ENCODE measurements around the gene SMARCD3. TPM values are rescaled to one million over a fixed set of nuclear protein-coding genes. Genes with fewer than 3 reads are reported as not detected.
A peak's percentile ranks its signal among the peaks of the same experiment; 100 is the strongest.

The SMARCD3 gene
- 25.8 TPM for polyA plus RNA-seq (2013, experiment 1 of 4)
- 22.5 TPM for polyA plus RNA-seq (2013, experiment 2 of 4)
- 22.3 TPM for polyA plus RNA-seq (2013, experiment 3 of 4)
- polyA plus RNA-seq (2013, experiment 4 of 4), result 26.7 TPM

DNA sequence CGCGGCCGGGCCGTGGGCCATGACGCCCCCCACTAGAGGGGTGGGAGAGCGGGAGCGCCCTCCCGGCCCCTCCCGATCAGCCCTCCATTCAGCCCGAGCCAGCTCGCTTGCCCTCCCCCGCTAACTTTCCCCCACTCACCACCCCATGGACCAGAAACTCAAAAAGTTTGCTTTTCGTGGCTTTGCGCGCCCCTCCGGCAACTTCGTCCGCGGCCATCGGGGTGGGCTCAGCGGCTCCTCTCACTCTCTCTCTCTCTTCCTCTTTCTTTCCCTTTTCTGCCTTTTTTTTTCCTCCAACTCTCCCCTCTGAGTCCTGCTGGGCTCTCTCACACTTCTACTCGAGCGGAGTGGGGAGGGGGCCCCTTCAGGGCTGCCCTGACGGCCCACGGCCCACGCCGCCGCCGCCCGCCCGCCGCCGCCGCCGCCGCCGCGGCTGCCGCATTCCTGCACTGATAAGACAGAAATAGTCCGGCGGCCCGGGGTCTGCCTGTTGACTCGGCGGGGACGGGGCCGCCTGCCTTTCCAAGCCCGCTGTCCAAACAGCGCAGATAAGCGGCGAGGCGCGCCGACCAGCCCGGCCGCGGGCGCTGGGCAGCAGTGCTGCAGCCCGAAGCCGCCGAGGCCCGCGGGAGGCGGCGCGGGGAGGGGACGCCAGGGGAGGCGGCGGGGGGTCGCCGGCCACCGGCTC lies at the start of gene SMARCD3:
Gene SMARCD3 (minus strand): TSS at position 349 of the 688 bp plus-strand sequence. CDS start 132 bp downstream, at position 217.
- Histone ChIP-seq H3K27me3 (ENCODE audit: control insufficient read depth, insufficient read depth, low read length, poor library complexity, severe bottlenecking) (peaks cover 71% of the 10 kb centered on the region), H3K9me3 (ENCODE audit: control insufficient read depth, low read length) (no peaks in the 10 kb centered on the region), H3K27ac (ENCODE audit: insufficient read depth, low read depth, low read length, poor library complexity, severe bottlenecking) (no peak within 1 kb of the TSS)

GRCh38 chr7:151296202-151296992 lies 47.9 kb upstream of the SMARCD3 start:
- H3K36me3 ChIP-seq (ENCODE audit: control insufficient read depth, insufficient read depth, low read length), result no peaks in the 10 kb centered on the region
- WGBS, 2 experiments, result 76 to 89% methylated on average over 2 of the region's 3 CpGs
- H3K27me3 ChIP-seq (ENCODE audit: control insufficient read depth, insufficient read depth, low read length, poor library complexity, severe bottlenecking), result peaks cover 14% of the 10 kb centered on the region
- H3K27ac ChIP-seq (ENCODE audit: insufficient read depth, low read depth, low read length, poor library complexity, severe bottlenecking), result no peak overlapping the region
- no peak overlapping the region for H3K4me3 ChIP-seq (ENCODE audit: insufficient read depth, low read depth, low read length)
- no peaks in the 10 kb centered on the region for H3K4me1 ChIP-seq (ENCODE audit: control insufficient read depth, insufficient read depth, low read length)
- H3K9me3 ChIP-seq (ENCODE audit: control insufficient read depth, low read length), result no peaks in the 10 kb centered on the region

More for the DNA sequence above, at the start of gene SMARCD3:
- H3K4me3 ChIP-seq (ENCODE audit: insufficient read depth, low read depth, low read length), result peak within 1 kb of the TSS; percentile 38
- 0% methylated on average over 71 of the region's 71 CpGs for WGBS, 2 experiments
- no peaks in the 10 kb centered on the region for H3K36me3 ChIP-seq (ENCODE audit: control insufficient read depth, insufficient read depth, low read length)
- H3K4me1 ChIP-seq (ENCODE audit: control insufficient read depth, insufficient read depth, low read length), result peaks cover 63% of the 10 kb centered on the region

- Histone ChIP-seq H3K4me1 (ENCODE audit: control insufficient read depth, insufficient read depth, low read length) (no peaks in the 10 kb centered on the region), H3K9me3 (ENCODE audit: control insufficient read depth, low read length) (no peaks in the 10 kb centered on the region), H3K4me3 (ENCODE audit: insufficient read depth, low read depth, low read length) (no peak overlapping the region), H3K36me3 (ENCODE audit: control insufficient read depth, insufficient read depth, low read length) (no peaks in the 10 kb centered on the region), H3K27me3 (ENCODE audit: control insufficient read depth, insufficient read depth, low read length, poor library complexity, severe bottlenecking) (peaks cover 9% of the 10 kb centered on the region), H3K27ac (ENCODE audit: insufficient read depth, low read depth, low read length, poor library complexity, severe bottlenecking) (no peak overlapping the region)
- 83% methylated on average over 3 of the region's 3 CpGs for WGBS, 2 experiments
These were observed 44.4 kb upstream of the SMARCD3 start for GRCh38 chr7:151292850-151293249.

DNA sequence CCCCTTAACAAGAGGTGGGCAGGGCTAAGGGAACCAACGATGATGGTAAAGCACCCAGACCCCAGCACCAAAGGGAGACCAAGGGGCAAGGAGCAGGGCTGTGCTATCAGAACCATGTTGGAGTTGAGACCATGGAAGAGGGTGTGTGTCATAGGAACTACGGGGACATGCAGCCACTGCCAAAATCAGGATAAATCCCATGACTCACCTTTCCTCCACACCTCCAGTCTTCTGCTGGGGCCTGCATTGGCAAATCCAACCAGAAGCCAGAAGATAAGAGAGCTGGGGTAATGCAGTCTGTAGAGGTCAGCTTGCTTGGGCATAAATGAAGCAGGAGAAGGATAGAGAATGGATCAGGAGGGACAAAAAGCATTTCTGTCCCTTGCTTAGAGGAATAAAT lies 42.7 kb upstream of the SMARCD3 start:
- H3K4me3 ChIP-seq (ENCODE audit: insufficient read depth, low read depth, low read length), result no peak overlapping the region
- H3K9me3 ChIP-seq (ENCODE audit: control insufficient read depth, low read length), result no peaks in the 10 kb centered on the region
- WGBS, 2 experiments, result 90 to 92% methylated on average over 2 of the region's 2 CpGs
- H3K27me3 ChIP-seq (ENCODE audit: control insufficient read depth, insufficient read depth, low read length, poor library complexity, severe bottlenecking), result peaks cover 9% of the 10 kb centered on the region
- H3K4me1 ChIP-seq (ENCODE audit: control insufficient read depth, insufficient read depth, low read length), result no peaks in the 10 kb centered on the region
- no peak overlapping the region for H3K27ac ChIP-seq (ENCODE audit: insufficient read depth, low read depth, low read length, poor library complexity, severe bottlenecking)
- H3K36me3 ChIP-seq (ENCODE audit: control insufficient read depth, insufficient read depth, low read length), result no peaks in the 10 kb centered on the region

DNA sequence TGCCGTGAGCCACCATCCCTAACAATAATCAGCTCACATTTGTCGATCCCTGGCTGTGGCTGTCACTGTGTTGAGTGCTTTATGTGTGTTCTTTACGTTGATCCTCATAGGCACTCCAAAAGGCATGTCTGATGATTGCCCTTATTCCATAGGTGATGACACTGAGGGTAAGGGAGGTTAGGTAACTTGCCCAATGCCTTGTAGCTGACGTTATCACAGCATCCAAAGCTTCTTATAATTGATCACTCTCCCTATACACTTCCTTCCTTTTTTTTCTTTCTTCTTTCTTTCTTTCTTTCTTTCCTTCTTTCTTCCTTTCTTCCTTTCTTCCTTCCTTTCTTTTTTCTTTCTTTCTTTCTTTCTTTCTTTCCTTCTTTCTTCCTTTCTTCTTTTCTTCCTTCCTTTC lies 41.9 kb upstream of the SMARCD3 start:
- Histone ChIP-seq H3K27ac (ENCODE audit: insufficient read depth, low read depth, low read length, poor library complexity, severe bottlenecking) (no peak overlapping the region), H3K9me3 (ENCODE audit: control insufficient read depth, low read length) (no peaks in the 10 kb centered on the region), H3K36me3 (ENCODE audit: control insufficient read depth, insufficient read depth, low read length) (no peaks in the 10 kb centered on the region), H3K4me3 (ENCODE audit: insufficient read depth, low read depth, low read length) (no peak overlapping the region), H3K27me3 (ENCODE audit: control insufficient read depth, insufficient read depth, low read length, poor library complexity, severe bottlenecking) (peaks cover 9% of the 10 kb centered on the region), H3K4me1 (ENCODE audit: control insufficient read depth, insufficient read depth, low read length) (no peaks in the 10 kb centered on the region)
- whole genome bisulfite sequencing, 2 experiments, result 83 to 87% methylated on average over 4 of the region's 4 CpGs

GRCh38 chr7:151289891-151290290 lies 41.4 kb upstream of the SMARCD3 start:
- H3K4me3 ChIP-seq (ENCODE audit: insufficient read depth, low read depth, low read length), result no peak overlapping the region
- no peak overlapping the region for H3K27ac ChIP-seq (ENCODE audit: insufficient read depth, low read depth, low read length, poor library complexity, severe bottlenecking)
- H3K27me3 ChIP-seq (ENCODE audit: control insufficient read depth, insufficient read depth, low read length, poor library complexity, severe bottlenecking), result peaks cover 7% of the 10 kb centered on the region
- H3K9me3 ChIP-seq (ENCODE audit: control insufficient read depth, low read length), result no peaks in the 10 kb centered on the region
- WGBS, 2 experiments, result 80 to 88% methylated on average over 2 of the region's 2 CpGs
- no peaks in the 10 kb centered on the region for H3K36me3 ChIP-seq (ENCODE audit: control insufficient read depth, insufficient read depth, low read length)
- H3K4me1 ChIP-seq (ENCODE audit: control insufficient read depth, insufficient read depth, low read length), result no peaks in the 10 kb centered on the region

DNA sequence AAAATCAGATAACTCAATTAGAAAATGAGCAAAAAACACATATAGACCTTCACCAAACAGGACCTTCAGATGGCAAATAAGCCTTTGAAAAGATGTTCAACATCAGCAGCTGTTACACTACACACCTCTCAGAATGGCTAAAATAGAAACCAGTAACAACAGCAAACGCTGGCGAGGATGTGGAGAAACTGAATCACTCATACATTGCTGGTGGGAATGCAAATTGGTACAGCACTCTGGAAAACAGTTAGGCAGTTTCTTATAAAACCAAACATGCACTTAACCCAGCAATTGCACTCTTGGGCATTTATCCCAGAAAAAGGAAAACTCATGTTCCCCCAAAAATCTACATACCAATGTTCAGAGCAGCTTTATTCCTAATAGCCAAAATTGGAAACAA lies 37.7 kb upstream of the SMARCD3 start:
- no peaks in the 10 kb centered on the region for H3K36me3 ChIP-seq (ENCODE audit: control insufficient read depth, insufficient read depth, low read length)
- no peak overlapping the region for H3K4me3 ChIP-seq (ENCODE audit: insufficient read depth, low read depth, low read length)
- H3K9me3 ChIP-seq (ENCODE audit: control insufficient read depth, low read length), result no peaks in the 10 kb centered on the region
- peaks cover 3% of the 10 kb centered on the region for H3K27me3 ChIP-seq (ENCODE audit: control insufficient read depth, insufficient read depth, low read length, poor library complexity, severe bottlenecking)
- WGBS, 2 experiments, result 88 to 94% methylated on average over 2 of the region's 2 CpGs
- H3K4me1 ChIP-seq (ENCODE audit: control insufficient read depth, insufficient read depth, low read length), result no peaks in the 10 kb centered on the region
- no peak overlapping the region for H3K27ac ChIP-seq (ENCODE audit: insufficient read depth, low read depth, low read length, poor library complexity, severe bottlenecking)

DNA sequence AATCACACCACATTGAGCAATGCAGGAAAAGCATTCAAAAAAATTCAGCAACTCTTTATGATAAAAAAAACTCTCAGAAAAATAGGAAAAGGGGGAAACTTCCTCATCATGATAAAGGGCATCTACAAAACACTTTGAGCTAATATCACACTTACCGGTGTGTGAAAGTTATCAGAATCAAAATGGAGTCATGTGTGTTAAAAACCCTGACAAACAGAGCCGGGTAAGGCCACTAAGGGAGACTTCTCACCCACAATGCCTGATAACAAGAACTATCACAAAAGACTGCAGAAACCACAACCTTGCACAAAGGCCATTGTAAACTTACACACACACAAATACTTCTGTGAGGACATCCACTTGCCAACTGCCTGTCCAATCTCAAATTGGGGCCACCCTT lies 34.8 kb upstream of the SMARCD3 start:
- H3K27me3 ChIP-seq (ENCODE audit: control insufficient read depth, insufficient read depth, low read length, poor library complexity, severe bottlenecking), result peaks cover 3% of the 10 kb centered on the region
- H3K4me3 ChIP-seq (ENCODE audit: insufficient read depth, low read depth, low read length), result no peak overlapping the region
- no peak overlapping the region for H3K27ac ChIP-seq (ENCODE audit: insufficient read depth, low read depth, low read length, poor library complexity, severe bottlenecking)
- H3K36me3 ChIP-seq (ENCODE audit: control insufficient read depth, insufficient read depth, low read length), result no peaks in the 10 kb centered on the region
- 86 to 90% methylated on average over 2 of the region's 2 CpGs for WGBS, 2 experiments
- H3K9me3 ChIP-seq (ENCODE audit: control insufficient read depth, low read length), result no peaks in the 10 kb centered on the region
- H3K4me1 ChIP-seq (ENCODE audit: control insufficient read depth, insufficient read depth, low read length), result no peaks in the 10 kb centered on the region

DNA sequence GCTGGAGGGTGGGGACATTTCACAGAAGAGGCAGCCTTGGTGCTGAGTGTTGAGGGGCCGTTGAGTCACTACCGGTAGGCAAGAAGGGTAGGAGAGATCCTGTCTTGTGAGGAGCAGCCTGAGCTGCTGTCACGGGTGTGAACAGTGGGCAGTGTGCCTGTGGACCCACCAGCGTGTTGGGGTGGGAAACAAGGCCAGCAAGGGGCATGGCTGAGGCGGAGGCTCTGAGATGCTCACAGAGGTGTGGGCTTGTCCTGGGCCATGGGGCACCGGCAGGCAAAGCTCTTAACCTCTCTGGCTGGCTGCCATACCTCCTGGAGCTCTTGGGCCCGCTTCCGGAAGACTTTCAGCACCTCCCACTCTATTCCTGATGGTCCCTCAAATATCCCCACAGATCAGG lies 33.6 kb upstream of the SMARCD3 start:
- no peaks in the 10 kb centered on the region for H3K4me1 ChIP-seq (ENCODE audit: control insufficient read depth, insufficient read depth, low read length)
- H3K9me3 ChIP-seq (ENCODE audit: control insufficient read depth, low read length), result no peaks in the 10 kb centered on the region
- H3K27ac ChIP-seq (ENCODE audit: insufficient read depth, low read depth, low read length, poor library complexity, severe bottlenecking), result no peak overlapping the region
- peaks cover 11% of the 10 kb centered on the region for H3K27me3 ChIP-seq (ENCODE audit: control insufficient read depth, insufficient read depth, low read length, poor library complexity, severe bottlenecking)
- H3K36me3 ChIP-seq (ENCODE audit: control insufficient read depth, insufficient read depth, low read length), result no peaks in the 10 kb centered on the region
- no peak overlapping the region for H3K4me3 ChIP-seq (ENCODE audit: insufficient read depth, low read depth, low read length)
- WGBS, 2 experiments, result 81 to 83% methylated on average over 8 of the region's 8 CpGs

DNA sequence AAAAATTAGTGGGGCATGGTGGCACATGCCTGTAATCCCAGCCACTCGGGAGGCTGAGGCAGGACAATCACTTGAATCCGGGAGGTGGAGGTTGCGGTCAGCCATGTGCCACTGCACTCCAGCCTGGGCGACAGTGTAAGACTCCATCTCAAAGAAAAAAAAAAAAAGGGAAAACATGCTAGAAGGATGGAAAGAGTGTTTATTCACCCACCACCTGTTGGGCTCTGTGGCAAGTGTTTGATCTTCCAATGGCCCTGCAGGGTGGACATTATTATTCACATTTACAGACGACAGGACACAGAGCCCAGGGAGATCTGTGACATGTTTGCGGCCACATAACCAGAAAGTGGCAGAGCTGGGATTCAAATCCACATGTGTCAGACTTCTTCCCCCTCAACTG lies 33.2 kb upstream of the SMARCD3 start:
- Histone ChIP-seq H3K4me1 (ENCODE audit: control insufficient read depth, insufficient read depth, low read length) (no peaks in the 10 kb centered on the region), H3K27me3 (ENCODE audit: control insufficient read depth, insufficient read depth, low read length, poor library complexity, severe bottlenecking) (peaks cover 11% of the 10 kb centered on the region)
- WGBS, 2 experiments, result 59 to 64% methylated on average over 6 of the region's 6 CpGs

More for the DNA sequence above, 33.2 kb upstream of the SMARCD3 start:
- Histone ChIP-seq H3K9me3 (ENCODE audit: control insufficient read depth, low read length) (no peaks in the 10 kb centered on the region), H3K4me3 (ENCODE audit: insufficient read depth, low read depth, low read length) (no peak overlapping the region), H3K27ac (ENCODE audit: insufficient read depth, low read depth, low read length, poor library complexity, severe bottlenecking) (no peak overlapping the region), H3K36me3 (ENCODE audit: control insufficient read depth, insufficient read depth, low read length) (no peaks in the 10 kb centered on the region)
